Hepatocyte (in vitro differentiated cells): ENCODE data around the gene MAN2A1. TPM values are rescaled to one million over a fixed set of nuclear protein-coding genes. Genes with fewer than 3 reads are reported as not detected.

ENCODE experiments used
- DNase-seq: peaks from one replicate; pipeline ENCODE4 v3.0.0-alpha.2; 2016; ENCODE audit warnings: low spot score
- H2AFZ ChIP-seq: fragments of 200-600 bp; sonication (generic); 2 replicates; pipeline ENCODE4 v1.6.0; 2016; ENCODE audit warnings: antibody characterized with exemption, mild to moderate bottlenecking
- H3K27ac ChIP-seq: fragments of 200-600 bp; sonication (generic); 2 replicates; pipeline ENCODE4 v1.5.1; 2016; ENCODE audit warnings: mild to moderate bottlenecking
- H3K27me3 ChIP-seq: fragments of 200-600 bp; sonication (generic); 2 replicates; pipeline ENCODE4 v1.6.1; 2016
- H3K36me3 ChIP-seq: fragments of 200-600 bp; sonication (generic); replicated peaks from 2 replicates; pipeline ENCODE4 v1.5.1; 2016; ENCODE audit warnings: low read depth; ENCODE audit not compliant: insufficient read depth
- H3K4me1 ChIP-seq: fragments of 200-600 bp; sonication (generic); 2 replicates; pipeline ENCODE4 v1.5.1; 2016; ENCODE audit warnings: mild to moderate bottlenecking, moderate library complexity; ENCODE audit not compliant: insufficient read depth
- H3K4me2 ChIP-seq: fragments of 200-600 bp; sonication (generic); 2 replicates; pipeline ENCODE4 v1.6.0; 2016
- H3K4me3 ChIP-seq: fragments of 200-600 bp; sonication (generic); 2 replicates; pipeline ENCODE4 v1.5.1; 2016; ENCODE audit warnings: mild to moderate bottlenecking
- H3K79me2 ChIP-seq: fragments of 200-600 bp; sonication (generic); 2 replicates; pipeline ENCODE4 v1.6.0; 2017; ENCODE audit warnings: mild to moderate bottlenecking
- H3K9me2 ChIP-seq: fragments of 200-600 bp; sonication (generic); replicated peaks from 2 replicates; pipeline ENCODE4 v1.6.0; 2017; ENCODE audit warnings: mild to moderate bottlenecking; ENCODE audit not compliant: insufficient read depth
- H3K9me3 ChIP-seq: fragments of 200-600 bp; sonication (generic); 2 replicates; pipeline ENCODE4 v1.5.1; 2016; ENCODE audit warnings: low read depth, mild to moderate bottlenecking
- H4K20me1 ChIP-seq: fragments of 200-600 bp; sonication (generic); 2 replicates; pipeline ENCODE4 v1.6.0; 2016; ENCODE audit warnings: mild to moderate bottlenecking; ENCODE audit not compliant: insufficient read depth, poor library complexity, severe bottlenecking
- CTCF ChIP-seq: fragments of 200-600 bp; sonication (generic); IDR thresholded peaks from 2 replicates; pipeline ENCODE4 v1.5.1; 2016; ENCODE audit warnings: antibody characterized with exemption, mild to moderate bottlenecking; ENCODE audit not compliant: poor library complexity
- EZH2 ChIP-seq: fragments of 200-600 bp; sonication (generic); IDR thresholded peaks from 2 replicates; pipeline ENCODE4 v1.6.1; 2016; ENCODE audit warnings: antibody characterized with exemption, mild to moderate bottlenecking, borderline replicate concordance
- EZH2phosphoT487 ChIP-seq: fragments of 200-600 bp; sonication (generic); IDR thresholded peaks from one replicate; pipeline ENCODE4 v1.6.1; 2018; ENCODE audit warnings: antibody characterized with exemption, mild to moderate bottlenecking, low read depth, moderate library complexity; ENCODE audit not compliant: unreplicated experiment, severe bottlenecking
- WGBS: methylation state at CpG from one replicate; pipeline ENCODE4 v1.1.6; 2016; ENCODE audit warnings: low lambda C conversion rate; ENCODE audit errors: missing lambda C conversion rate; 5-methylcytosine and 5-hydroxymethylcytosine counted together
- polyA plus RNA-seq: library from polyadenylated mRNA; unstranded; fragments of >200 nt; fragmentation: Nextera tagmentation; extraction: Ambion mirVana; gene quantifications from 2 replicates; pipeline ENCODE4 v1.2.1, GENCODE V29; 2016
- total RNA-seq: library from RNA; depleted of rRNA; stranded (reverse); fragments of >200 nt; gene quantifications from 2 replicates; pipeline ENCODE4 v1.2.3, GENCODE V29; 2014

MAN2A1 gene
- total and polyA plus RNA-seq, 2 experiments from 2014 or later = 31.5 to 150 TPM

- Histone ChIP-seq H3K27ac (no peak overlapping the region), H3K4me3 (no peak overlapping the region), H3K9me3 (no peaks in the 10 kb centered on the region), H3K9me2 (no peaks in the 10 kb centered on the region), H3K36me3 (no peaks in the 10 kb centered on the region), H3K4me2 (no peak overlapping the region), H3K4me1 (peaks cover 7% of the 10 kb centered on the region), H4K20me1 (no peaks in the 10 kb centered on the region), H3K27me3 (no peaks in the 10 kb centered on the region), H3K79me2 (no peaks in the 10 kb centered on the region), H2AFZ (no peak overlapping the region)
- no peak for DNase-seq
- 84% methylated on average over 3 of the region's 3 CpGs for WGBS
- TF ChIP-seq CTCF (no peak), EZH2 (no peak), EZH2phosphoT487 (no peak)
These were observed 218.6 kb downstream of the MAN2A1 start for GRCh38 chr5:109908366-109908765.

GRCh38 chr5:109910874-109911273 lies 221.1 kb downstream of the MAN2A1 start:
- Histone ChIP-seq H2AFZ (no peak overlapping the region), H3K36me3 (no peaks in the 10 kb centered on the region), H3K4me2 (no peak overlapping the region), H3K9me2 (no peaks in the 10 kb centered on the region), H3K4me3 (no peak overlapping the region), H4K20me1 (no peaks in the 10 kb centered on the region), H3K79me2 (no peaks in the 10 kb centered on the region), H3K27ac (no peak overlapping the region), H3K27me3 (no peaks in the 10 kb centered on the region), H3K9me3 (no peaks in the 10 kb centered on the region), H3K4me1 (peaks cover 7% of the 10 kb centered on the region)
- TF ChIP-seq CTCF (no peak), EZH2phosphoT487 (no peak), EZH2 (no peak)
- no peak for DNase-seq
- WGBS = 64% methylated on average over 5 of the region's 5 CpGs

- H3K4me3 ChIP-seq = no peak overlapping the region
- peaks cover 8% of the 10 kb centered on the region for H3K4me1 ChIP-seq
- H3K36me3 ChIP-seq = no peaks in the 10 kb centered on the region
- no peaks in the 10 kb centered on the region for H3K79me2 ChIP-seq
- 55% methylated on average over 3 of the region's 3 CpGs for WGBS
- no peak for DNase-seq
- no peaks in the 10 kb centered on the region for H3K9me3 ChIP-seq
- H3K27ac ChIP-seq = no peak overlapping the region
- H3K4me2 ChIP-seq = no peak overlapping the region
- no peaks in the 10 kb centered on the region for H3K27me3 ChIP-seq
- TF ChIP-seq EZH2 = no peak
- TF ChIP-seq CTCF = no peak
- no peak for TF ChIP-seq EZH2phosphoT487
- no peaks in the 10 kb centered on the region for H3K9me2 ChIP-seq
- no peak overlapping the region for H2AFZ ChIP-seq
- no peaks in the 10 kb centered on the region for H4K20me1 ChIP-seq
These were observed 222.0 kb downstream of the MAN2A1 start for GRCh38 chr5:109911731-109912130.

GRCh38 chr5:109914906-109915305 lies 225.2 kb downstream of the MAN2A1 start:
- TF ChIP-seq EZH2 = no peak
- TF ChIP-seq EZH2phosphoT487 = no peak
- no peak for TF ChIP-seq CTCF
- no peak for DNase-seq
- Histone ChIP-seq H3K27me3 (no peaks in the 10 kb centered on the region), H3K27ac (no peak overlapping the region), H3K9me2 (no peaks in the 10 kb centered on the region), H2AFZ (no peak overlapping the region), H3K36me3 (no peaks in the 10 kb centered on the region), H3K79me2 (no peaks in the 10 kb centered on the region), H3K4me1 (peaks cover 5% of the 10 kb centered on the region), H3K4me3 (no peak overlapping the region), H3K9me3 (no peaks in the 10 kb centered on the region), H3K4me2 (no peak overlapping the region), H4K20me1 (no peaks in the 10 kb centered on the region)
- WGBS = 88% methylated on average over 2 of the region's 2 CpGs
